HG03159 (cell line): ENCODE results near the gene CCNB2.
"Not testable (repeated sequence)": the region's sequence is repeated elsewhere in the genome, so short reads cannot be mapped to it uniquely, and the experiment has no call there.

Experiments used
- ATAC-seq: cut with Tn5 transposase; IDR thresholded peaks from one replicate; pipeline ENCODE4 v1.9.1; 2021; ENCODE audit warnings: mild to moderate bottlenecking, moderate library complexity; ENCODE audit not compliant: unreplicated experiment

The CCNB2 gene

DNA sequence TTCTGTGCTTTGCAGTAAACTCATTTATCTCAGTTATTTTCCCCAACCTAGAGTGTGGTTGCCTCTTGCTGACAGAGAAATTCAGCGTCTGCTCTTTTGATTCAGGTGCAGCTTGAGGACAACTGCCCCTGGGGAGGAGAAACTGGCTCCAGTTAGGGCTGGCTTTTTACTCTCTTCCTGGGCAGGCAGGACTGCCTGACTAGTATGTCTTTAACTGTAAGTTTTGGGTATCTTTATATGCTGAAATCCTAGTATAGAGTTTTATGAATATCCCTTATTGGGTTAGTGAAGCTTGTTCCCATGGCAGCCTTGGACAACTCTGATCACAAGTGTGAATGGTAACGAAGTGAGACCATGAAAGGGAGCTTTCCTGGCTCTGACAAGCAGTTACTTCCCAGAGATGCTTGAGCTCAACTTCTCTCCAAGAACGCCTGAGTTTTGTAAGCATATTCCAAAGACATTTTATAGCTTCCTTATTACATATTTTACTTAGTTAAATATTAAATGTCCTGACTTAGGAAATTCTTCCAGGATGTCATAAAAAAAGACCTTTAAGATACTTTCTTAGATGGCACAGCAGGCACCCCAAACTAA is 27.1 kb downstream of the CCNB2 start:
- no peak for ATAC-seq

GRCh38 chr15:59133929-59134427 is 29.0 kb downstream of the CCNB2 start:
- ATAC-seq = no peak

DNA sequence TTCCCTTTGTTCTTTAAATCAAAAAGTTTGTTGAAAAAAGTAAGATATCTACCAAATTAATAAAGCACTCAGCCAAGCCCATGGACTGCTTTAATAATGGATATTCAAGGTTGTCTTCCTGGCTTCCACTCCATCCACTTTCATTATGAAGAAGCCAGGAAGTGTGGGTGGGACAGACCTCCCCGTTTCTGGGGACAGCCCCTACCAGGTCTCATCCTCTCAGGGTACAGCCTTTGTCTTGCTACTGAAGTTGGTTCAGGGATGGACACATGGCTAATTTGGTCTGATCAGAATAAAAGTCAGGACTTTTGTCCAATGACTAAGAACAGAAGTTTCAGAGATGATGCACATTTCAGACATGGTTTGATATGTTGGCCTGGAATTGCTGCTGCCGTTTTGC is 32.6 kb downstream of the CCNB2 start:
- no peak for ATAC-seq

DNA sequence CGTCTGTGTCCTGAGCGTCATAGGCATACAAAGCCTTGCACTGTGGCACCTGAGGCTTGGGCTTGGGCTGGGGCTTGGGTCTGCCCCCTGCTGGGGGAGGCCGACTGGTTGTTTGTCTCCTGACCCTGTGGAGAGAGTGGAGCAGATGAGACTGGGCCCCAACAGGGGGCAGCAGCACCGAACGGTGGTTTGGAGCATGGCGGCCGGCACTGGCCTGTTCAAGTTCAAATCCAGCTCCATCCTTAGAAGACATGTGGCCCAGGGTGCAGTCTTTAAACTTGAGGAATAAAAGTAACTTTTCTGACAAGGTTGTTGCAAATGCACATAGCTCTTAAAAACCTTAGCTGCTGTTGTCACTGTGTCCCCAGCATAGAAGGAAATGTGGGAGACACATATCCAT is 33.3 kb downstream of the CCNB2 start:
- ATAC-seq = peak; percentile 67

DNA sequence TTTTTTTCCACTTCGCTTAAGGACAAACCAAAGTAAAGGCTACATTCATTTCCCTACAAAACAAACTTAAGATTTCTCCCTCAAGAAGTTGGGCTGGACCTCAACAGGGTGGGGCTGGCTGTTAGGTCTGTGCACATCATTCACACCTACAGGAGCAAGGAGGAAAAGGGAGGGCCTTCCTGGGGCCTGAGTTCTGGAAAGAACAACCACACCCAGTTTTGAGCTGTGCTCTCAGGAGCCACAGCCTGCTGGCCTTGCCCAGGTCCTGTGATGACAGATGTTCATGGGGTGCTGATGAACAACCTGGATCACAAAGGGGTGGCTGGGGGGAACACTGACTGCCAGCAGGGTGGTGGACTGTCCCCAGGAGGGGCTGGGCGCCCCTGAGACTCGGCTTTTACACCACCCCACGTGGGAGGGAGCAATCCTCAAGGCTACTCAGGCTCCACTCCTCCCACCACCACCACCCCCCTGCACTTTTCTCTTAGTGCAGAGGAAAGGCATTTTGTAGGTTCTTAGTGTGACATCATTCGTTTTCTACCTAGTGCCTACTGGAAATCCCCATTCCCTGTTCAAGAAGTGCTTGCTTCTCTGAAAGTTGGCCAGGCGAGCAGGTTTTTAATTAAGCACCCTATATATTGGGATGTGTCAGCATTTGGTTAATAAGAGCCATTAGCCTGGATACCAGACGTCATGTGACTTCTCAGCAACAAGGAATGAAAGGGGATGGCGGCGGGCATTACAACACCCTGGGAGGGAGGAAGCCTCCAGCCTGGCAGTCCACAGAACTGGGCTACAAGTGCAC is 35.7 kb downstream of the CCNB2 start:
- no peak for ATAC-seq

DNA sequence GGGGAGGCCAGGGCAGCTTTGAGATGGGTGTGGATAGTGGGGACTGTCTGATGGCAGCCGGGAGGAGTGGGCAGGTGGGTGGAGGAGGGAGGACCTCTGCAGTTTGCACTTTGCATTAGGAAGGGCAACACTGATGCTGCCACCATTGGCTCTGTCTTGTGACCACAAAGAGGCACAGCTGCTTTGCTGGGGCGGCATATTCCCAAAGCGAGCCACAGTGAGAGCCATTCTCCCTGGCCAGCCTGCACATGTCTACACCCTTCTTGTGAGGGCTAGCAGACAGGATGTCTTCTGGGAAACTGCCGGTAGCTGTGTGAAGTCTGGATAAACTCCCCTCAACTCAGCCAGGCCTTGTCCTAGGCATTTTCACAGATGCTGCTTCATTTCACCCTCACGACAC is 38.3 kb downstream of the CCNB2 start:
- no peak for ATAC-seq

DNA sequence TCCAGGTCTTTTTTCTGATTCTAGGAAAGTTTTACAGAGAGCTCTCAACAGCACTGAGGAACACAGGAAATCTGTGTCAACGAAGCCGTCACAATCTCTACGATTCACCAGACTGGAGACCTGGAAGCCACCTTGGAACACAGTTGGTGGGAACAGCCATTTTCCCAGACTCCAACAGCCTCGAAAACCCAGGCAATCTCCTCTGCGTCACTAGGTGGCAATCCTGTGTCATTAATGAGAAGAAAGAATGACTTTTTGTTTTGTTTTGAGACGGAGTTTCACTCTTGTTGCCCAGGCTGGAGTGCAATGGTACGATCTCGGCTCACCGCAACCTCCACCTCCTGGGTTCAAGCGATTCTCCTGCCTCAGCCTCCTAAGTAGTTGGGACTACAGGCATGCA is 39.6 kb downstream of the CCNB2 start:
- not testable (repeated sequence) for ATAC-seq

GRCh38 chr15:59147666-59148065 is 42.7 kb downstream of the CCNB2 start:
- ATAC-seq = no peak

- no peak for ATAC-seq
These were observed 43.3 kb downstream of the CCNB2 start for GRCh38 chr15:59148153-59148833.

- ATAC-seq = no peak
These were observed 45.2 kb downstream of the CCNB2 start for GRCh38 chr15:59150185-59150584.

DNA sequence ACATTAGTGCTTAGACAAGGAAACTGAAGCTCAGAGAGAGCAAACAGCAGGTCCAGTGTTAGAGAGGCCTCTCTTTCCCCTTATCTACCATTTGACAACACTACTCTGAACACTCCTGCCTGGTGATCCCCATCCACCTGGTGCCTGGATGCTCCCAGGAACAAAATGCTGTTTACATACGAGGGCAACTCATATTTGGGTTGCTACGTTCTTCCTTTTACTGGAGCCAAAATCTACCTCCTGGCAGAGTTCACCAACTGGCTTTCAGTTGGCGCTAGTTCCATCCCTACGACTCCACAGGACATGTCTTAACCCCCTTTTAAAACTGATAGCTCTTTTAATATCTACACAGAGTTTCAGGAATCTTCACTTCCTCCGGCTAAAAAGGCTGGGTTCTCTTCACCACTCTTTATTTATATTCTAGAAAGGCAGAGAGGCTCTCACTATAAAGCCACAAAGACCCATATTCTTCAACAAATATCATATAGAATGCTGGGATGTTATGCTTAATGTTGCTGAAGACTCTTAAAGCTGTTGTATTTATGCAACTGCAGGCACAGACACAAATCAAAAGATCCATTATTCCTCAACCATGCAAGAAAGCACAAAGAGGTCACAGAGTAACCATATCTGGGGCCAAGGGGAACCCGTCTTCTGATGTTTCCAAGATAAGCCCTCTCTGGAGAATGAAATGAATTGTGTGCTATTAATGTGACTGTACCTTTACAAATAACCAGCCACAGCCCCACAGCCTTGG is 47.9 kb downstream of the CCNB2 start:
- no peak for ATAC-seq

GRCh38 chr15:59153466-59153865 is 48.5 kb downstream of the CCNB2 start:
- ATAC-seq = no peak

DNA sequence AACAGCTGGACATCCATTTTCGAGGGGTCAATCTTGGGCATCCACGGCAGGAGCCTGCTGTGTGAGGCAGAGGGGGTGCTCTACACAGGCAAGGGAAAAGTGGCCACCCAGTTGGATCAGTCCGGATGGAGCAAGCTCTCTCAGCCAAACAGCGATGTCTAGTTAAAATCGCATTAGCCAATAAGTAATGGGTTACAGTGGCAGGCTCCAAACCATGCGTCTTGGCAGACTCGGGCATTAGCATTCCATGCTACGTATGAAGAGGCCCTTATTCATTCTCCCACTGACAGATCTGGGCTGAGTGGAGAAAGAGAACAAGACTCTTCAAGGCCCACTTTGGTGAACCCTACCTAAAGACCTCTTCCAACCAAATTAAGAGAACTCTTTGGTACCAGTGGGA is 49.3 kb downstream of the CCNB2 start:
- no peak for ATAC-seq

GRCh38 chr15:59155431-59155830 is 50.5 kb downstream of the CCNB2 start:
- ATAC-seq = no peak

GRCh38 chr15:59157396-59157795 is 52.5 kb downstream of the CCNB2 start:
- ATAC-seq = no peak

DNA sequence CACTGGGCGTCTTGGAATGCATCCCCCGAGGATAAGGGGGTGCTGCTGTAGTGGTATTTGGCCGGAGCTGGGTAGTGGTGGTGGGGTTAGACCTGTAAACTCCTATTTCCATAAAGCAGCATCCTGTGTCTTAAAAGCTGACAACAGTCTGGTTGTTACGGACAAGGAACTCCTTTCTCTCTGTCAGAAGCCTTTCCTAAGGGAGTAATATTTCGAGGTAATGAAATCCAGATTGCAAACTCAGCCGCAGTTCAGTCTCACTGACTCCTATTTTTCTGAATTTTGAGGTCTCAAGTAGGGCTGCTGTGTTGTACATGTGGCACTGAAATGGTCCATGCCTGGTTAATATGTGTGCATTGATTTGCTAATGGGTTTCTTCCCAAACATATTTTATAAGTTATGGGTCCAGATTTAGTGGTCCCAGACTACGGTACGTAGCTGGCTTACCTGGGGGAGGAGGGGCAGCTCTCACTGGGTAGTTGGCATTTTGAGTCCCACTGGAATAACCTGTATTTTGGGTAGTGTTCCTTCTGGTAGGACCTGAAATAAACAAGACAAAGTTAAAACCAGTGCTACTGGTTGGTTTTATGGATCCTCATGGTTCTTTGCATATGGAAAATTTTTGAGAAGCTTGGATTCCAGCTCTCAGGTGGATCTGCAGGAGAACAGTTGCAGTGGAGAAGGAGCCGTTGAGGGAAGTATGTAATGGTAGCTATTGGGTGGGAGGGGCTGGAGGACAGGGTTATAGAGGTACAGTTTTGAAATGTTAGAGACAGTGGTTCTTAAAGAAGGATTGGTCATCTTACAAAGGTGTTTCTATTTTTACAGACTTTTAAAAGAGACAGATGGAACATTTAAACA is 53.1 kb downstream of the CCNB2 start:
- no peak for ATAC-seq

- no peak for ATAC-seq
These were observed 53.7 kb downstream of the CCNB2 start for GRCh38 chr15:59158701-59159034.

DNA sequence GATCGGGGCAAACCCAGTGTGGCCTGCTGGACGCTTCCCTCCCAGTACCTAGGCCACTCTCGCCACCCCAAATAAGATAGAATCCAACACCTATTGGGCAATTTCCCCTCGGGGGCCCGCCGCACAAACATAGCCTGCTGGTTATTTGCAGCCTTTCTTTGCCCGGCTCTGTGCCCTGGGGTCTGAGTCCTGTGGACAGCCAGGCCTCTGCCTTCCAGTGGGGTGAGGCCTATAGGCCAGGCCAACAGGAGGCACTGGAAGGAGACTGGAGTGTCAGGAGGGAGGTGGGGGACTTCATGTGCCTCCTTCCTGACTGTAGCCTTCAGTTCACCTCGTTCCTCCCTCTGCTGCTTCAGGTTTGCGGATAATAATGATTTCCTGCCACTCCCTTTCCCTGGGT is 54.3 kb downstream of the CCNB2 start:
- no peak for ATAC-seq

GRCh38 chr15:59160880-59161593 is 56.1 kb downstream of the CCNB2 start:
- no peak for ATAC-seq

GRCh38 chr15:59162080-59162479 is 57.1 kb downstream of the CCNB2 start:
- not testable (repeated sequence) for ATAC-seq
